AG09319 (cell line): ENCODE measurements around the gene VCP.

ENCODE experiments used
- DNase-seq: peaks from one replicate; pipeline ENCODE4 v3.0.0-alpha.2; 2010; ENCODE audit warnings: low read depth; ENCODE audit errors: extremely low read depth
- TF ChIP-seq, protein P1 (sequence below): IDR thresholded peaks from 2 replicates; pipeline ENCODE4 v1.5.1; 2011; ENCODE audit warnings: low read depth, mild to moderate bottlenecking, inconsistent platforms, low read length, moderate library complexity

The VCP gene

DNA sequence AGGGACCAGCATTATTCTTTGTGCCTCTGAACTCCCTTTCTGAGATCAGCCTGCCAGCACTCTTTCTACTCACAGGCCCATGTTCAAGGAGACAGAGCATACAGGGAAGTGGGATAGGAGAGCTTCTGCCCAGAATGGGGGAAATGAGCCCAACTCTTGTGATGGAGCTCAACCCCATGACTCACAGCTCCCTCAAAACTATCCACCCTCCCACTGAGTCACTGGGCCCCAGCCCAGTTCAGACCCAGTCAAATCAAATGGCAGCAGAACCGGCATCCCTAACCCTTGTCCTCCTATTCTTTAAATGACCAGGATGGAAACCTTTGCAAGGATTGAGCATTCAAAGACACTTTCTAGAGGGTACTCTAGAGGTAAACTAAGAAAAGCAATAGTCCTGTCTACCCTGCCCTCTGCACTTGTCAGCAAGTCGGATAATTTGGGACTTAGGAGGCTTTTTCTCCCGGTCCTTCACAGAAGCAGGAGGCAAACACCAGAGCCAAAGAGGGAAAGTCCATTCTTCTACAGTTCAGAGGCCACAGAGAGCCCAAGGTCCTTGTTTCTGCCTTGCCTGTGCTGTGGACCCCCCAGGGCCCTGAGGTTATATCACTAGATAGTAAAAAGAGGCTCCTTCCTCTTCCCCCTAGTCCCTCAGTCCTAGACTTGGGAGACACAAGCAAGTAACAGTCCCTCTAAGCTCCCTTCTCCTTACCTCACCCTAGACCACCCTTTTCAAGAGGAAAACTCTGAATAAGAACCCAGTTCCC lies 40.0 kb upstream of the VCP start:
- DNase-seq = peak; percentile 48
- TF ChIP-seq, protein P1, sequence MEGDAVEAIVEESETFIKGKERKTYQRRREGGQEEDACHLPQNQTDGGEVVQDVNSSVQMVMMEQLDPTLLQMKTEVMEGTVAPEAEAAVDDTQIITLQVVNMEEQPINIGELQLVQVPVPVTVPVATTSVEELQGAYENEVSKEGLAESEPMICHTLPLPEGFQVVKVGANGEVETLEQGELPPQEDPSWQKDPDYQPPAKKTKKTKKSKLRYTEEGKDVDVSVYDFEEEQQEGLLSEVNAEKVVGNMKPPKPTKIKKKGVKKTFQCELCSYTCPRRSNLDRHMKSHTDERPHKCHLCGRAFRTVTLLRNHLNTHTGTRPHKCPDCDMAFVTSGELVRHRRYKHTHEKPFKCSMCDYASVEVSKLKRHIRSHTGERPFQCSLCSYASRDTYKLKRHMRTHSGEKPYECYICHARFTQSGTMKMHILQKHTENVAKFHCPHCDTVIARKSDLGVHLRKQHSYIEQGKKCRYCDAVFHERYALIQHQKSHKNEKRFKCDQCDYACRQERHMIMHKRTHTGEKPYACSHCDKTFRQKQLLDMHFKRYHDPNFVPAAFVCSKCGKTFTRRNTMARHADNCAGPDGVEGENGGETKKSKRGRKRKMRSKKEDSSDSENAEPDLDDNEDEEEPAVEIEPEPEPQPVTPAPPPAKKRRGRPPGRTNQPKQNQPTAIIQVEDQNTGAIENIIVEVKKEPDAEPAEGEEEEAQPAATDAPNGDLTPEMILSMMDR = no peak

DNA sequence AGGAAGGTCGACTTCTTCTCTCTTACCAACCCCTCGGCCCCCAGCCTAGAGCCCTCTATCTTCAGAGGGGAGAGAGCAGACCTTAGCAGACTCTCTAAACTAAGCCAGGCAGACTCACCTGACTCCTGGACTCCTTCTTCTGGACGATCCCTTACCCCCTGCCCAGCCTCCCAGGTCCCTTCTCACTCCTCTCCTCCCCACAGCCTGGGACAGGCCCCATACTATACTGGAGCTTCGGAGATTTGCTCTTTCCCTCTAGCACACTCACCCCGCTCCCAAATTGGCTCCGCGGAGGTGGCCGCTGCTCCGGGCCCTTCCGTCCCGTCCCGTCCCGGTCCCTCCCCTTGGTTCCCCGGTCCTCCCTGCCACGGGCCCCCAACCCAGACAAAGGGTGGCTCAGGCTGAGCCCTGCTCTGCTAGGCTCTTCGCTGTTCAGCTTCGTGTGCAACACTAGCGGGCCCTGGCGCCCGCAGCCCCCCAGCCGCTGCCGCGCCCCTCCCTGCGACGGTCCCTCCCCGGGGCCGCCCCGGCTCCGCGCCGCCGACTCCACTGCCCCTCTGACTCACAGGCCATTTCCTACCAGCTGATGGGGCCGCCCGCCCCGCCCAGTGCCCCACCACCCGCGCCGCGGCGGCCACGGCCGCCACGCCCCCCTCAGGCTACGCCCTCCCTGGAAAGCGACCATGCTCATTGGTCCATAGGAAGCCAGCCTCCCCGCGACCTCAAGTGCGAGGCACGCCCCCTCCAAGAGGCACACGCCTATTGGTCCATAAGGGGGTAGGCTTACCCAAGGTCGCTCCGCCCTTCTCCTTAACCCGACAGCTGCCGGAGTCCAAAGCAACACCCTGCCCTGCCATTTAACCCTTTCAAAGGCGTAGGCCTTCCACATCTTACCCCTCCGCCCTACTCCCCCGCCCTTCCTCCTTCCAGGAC lies 38.8 kb upstream of the VCP start:
- TF ChIP-seq, protein P1 = no peak
- peak; percentile 97 for DNase-seq

DNA sequence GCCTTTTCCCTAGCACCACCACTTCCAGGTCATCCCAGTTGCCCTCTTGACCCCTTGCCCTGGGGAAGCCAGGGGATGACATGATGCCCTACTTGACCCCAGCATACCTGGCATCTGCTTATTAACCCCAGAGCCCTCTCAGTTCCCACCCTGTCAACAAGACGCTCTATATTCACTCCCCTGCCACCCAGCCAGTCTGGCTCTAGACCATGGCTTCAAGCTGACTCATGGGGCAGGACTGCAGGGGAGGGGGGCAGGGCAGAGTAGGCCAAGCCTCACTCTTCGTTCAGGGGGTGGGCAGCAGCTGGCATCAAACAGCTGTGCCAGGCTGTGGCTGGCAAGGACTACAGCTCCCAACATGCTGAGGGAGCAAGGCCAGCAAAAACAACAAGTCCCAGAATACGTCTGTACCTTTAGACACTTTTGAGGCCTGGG lies 37.9 kb upstream of the VCP start:
- TF ChIP-seq, protein P1 = no peak
- no peak for DNase-seq

DNA sequence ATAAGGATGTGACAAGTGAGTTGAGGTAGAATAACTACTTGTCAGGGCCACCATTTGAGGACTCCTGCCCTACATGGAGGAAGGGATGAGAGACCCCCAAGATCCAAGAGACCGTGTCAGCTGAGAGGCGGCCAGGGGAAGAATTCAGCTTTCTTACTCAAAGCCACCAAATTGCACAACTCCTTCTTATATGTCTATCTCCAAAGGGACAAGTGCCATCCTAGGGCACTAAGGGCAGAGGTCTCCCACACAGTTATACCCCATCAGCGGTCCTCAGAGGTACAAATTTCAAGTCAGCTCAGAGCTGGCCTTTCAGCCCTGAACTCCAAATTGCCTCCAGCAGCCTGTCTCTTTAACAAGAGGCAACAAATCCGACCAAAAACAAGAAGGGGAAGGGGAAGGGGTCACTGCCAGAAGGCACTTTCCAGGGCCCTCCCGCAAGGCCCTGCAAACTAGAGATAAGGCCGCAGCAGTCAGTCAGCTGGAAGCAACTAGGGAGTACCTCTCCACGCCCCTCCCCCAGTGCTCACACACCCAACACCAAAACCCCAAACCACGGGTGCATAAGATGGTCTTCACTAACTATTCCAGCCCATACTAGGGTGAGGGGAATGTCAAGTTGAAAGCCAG lies 36.6 kb upstream of the VCP start:
- TF ChIP-seq, protein P1 = no peak
- DNase-seq = no peak

DNA sequence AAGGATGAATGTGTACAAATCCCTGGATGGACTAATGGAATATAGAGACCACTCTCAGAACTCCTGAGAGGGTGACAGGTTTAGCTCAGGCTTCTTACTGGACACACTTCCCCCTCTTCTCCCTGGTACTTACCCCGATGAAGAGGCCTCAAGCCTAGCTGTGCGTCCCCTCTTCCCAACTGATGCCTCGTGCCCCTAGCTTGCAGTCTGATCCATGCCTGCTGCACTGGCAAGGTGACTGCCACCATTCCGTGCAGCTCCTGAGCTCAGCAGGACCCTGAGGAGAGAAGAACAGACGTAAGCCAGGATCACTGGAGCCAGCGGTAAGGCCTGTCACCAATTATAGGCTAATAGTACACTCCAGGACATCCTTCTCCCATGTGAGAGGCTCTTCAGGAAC lies 36.0 kb upstream of the VCP start:
- DNase-seq = no peak
- TF ChIP-seq, protein P1 = no peak

DNA sequence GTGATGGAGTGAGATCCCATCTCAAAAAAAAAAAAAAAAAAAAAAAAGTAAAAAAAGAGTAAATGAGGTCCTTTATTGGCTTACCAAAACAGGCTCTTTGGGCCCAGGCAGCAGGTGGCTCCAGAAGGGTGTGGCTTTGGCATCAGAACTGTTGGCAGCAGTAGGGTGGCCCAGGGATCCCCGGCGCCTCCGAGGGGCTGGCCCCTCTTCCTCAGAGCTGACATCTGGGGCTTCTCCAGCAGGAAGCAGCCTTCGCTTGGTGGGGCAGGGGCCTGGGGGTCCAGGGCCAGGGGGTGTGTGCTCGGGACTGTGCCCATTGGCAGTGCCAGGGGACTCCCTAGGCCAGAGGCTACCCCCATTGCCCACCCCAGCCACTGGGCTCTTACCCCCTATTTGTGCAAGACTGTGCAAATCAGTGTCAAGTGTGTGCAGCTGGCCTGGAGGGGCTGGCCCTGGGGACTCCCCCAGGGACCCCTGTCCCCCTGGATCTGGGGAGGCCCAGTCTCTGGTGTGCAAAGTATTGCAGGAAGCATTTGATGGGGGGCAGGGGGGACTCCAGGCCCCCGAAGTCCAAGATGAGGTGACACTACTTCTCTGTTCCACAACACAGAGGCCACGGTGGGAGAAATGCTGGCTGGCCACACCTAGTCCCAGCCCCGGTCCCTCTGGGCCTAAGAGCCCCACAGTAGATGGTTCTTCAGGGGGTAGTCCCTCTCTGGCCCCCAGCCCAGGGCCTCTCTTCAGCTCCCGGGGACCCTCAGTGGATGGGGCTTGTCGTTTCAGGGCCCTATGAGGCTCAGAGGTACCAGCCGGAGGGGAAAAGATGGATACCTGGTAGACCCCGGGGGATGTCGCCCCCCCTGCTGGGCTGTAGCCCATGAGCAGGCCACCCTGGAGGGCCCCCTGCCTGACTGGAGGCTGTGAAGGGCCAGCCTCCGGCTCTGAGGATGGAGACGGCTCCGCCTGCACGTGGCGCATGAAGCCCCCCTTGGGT lies 35.2 kb upstream of the VCP start:
- TF ChIP-seq, protein P1 = no peak
- DNase-seq = no peak
